HG02642 (cell line): ENCODE measurements around the gene SPPL3.

Experiments
- ATAC-seq: cut with Tn5 transposase; IDR thresholded peaks from one replicate; pipeline ENCODE4 v1.9.1; 2021; ENCODE audit warnings: mild to moderate bottlenecking; ENCODE audit not compliant: unreplicated experiment, poor library complexity

The SPPL3 gene

GRCh38 chr12:120759591-120760348 lies 144.4 kb downstream of the SPPL3 start:
- ATAC-seq: no peak

- no peak for ATAC-seq
Observed at GRCh38 chr12:120758798-120759590, 145.2 kb downstream of the SPPL3 start.

GRCh38 chr12:120757949-120758348 lies 146.2 kb downstream of the SPPL3 start:
- no peak for ATAC-seq

GRCh38 chr12:120757226-120757742 lies 146.9 kb downstream of the SPPL3 start:
- ATAC-seq: no peak

GRCh38 chr12:120755269-120755668 lies 148.9 kb downstream of the SPPL3 start:
- no peak for ATAC-seq

- ATAC-seq: no peak
Observed at GRCh38 chr12:120754792-120755191, 149.4 kb downstream of the SPPL3 start.

GRCh38 chr12:120751389-120751788 lies 152.8 kb downstream of the SPPL3 start:
- ATAC-seq: no peak

- ATAC-seq: no peak
Observed at GRCh38 chr12:120750806-120751205, 153.4 kb downstream of the SPPL3 start.

GRCh38 chr12:120749256-120749655 lies 154.9 kb downstream of the SPPL3 start:
- ATAC-seq: no peak

- ATAC-seq: no peak
Observed at GRCh38 chr12:120748242-120748641, 155.9 kb downstream of the SPPL3 start.

GRCh38 chr12:120744922-120745493 lies 159.2 kb downstream of the SPPL3 start:
- ATAC-seq: no peak

- ATAC-seq: no peak
Observed at GRCh38 chr12:120741476-120742421, 162.4 kb downstream of the SPPL3 start.

GRCh38 chr12:120740871-120741270 lies 163.3 kb downstream of the SPPL3 start:
- ATAC-seq: no peak

GRCh38 chr12:120739821-120740613 lies 164.1 kb downstream of the SPPL3 start:
- ATAC-seq: no peak

GRCh38 chr12:120739031-120739762 lies 165.0 kb downstream of the SPPL3 start:
- ATAC-seq: no peak

GRCh38 chr12:120738252-120739030 lies 165.7 kb downstream of the SPPL3 start:
- ATAC-seq: no peak

- ATAC-seq: no peak
Observed at GRCh38 chr12:120737557-120738251, 166.5 kb downstream of the SPPL3 start.
